ENCODE data around the gene GPN1.
"Not testable (repeated sequence)": the region's sequence is repeated elsewhere in the genome, so short reads cannot be mapped to it uniquely, and the experiment has no call there.

Gene GPN1

DNA sequence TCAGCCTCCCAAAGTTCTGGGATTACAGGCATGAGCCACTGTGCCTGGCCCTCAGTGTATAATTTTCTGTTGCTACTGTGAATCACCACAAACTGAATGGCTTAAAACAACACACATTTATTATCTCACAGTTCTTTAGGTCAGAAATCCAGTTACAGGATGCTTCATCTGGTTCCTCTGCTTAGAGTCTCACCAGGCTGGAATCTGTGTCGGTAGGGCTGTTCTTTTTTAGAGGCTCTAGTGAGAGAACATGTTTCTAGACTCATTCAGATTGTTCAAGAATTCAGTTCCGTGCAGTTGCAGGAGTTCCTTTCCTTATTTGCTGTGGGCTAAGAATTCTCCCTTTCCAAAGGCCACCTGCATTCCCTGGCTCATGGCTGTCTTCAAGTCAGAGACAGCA lies 22.2 kb upstream of the GPN1 start:
- TF ChIP-seq, protein P1, sequence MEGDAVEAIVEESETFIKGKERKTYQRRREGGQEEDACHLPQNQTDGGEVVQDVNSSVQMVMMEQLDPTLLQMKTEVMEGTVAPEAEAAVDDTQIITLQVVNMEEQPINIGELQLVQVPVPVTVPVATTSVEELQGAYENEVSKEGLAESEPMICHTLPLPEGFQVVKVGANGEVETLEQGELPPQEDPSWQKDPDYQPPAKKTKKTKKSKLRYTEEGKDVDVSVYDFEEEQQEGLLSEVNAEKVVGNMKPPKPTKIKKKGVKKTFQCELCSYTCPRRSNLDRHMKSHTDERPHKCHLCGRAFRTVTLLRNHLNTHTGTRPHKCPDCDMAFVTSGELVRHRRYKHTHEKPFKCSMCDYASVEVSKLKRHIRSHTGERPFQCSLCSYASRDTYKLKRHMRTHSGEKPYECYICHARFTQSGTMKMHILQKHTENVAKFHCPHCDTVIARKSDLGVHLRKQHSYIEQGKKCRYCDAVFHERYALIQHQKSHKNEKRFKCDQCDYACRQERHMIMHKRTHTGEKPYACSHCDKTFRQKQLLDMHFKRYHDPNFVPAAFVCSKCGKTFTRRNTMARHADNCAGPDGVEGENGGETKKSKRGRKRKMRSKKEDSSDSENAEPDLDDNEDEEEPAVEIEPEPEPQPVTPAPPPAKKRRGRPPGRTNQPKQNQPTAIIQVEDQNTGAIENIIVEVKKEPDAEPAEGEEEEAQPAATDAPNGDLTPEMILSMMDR (IDR thresholded peaks at IDR 0.05; ENCODE audit: extremely low read depth, insufficient read depth, missing control alignments), result no peak
- in situ Hi-C loops (cut with MboI; ENCODE audit: low pct_unique_long_range_greater_than_20kb, low sequenced_read_pairs, unreplicated experiment), result no loop called here
- no peak for DNase-seq (ENCODE audit: low spot score)

DNA sequence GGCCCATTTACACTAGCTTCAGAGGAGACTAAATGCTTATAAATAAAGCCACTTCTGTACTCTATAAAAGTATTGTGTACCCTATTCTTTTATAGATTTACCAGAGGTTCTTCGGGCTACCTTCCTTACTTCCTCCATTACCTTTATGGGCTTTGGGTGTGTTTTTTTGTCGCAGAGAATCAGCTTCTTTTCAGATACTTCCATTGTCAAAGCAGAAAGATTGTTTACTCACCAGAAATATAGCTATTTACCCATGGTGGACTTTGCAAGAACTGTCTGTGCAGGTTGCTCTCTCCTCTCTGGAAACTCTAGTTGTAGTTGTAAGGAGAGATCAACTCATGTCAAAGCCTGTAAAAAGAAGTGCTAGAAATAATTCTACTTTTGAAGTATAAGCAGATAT lies 14.9 kb upstream of the GPN1 start:
- in situ Hi-C loops (cut with MboI; ENCODE audit: low pct_unique_long_range_greater_than_20kb, low sequenced_read_pairs, unreplicated experiment), result no loop called here
- no peak for DNase-seq (ENCODE audit: low spot score)
- TF ChIP-seq, protein P1 (IDR thresholded peaks at IDR 0.05; ENCODE audit: extremely low read depth, insufficient read depth, missing control alignments), result no peak

DNA sequence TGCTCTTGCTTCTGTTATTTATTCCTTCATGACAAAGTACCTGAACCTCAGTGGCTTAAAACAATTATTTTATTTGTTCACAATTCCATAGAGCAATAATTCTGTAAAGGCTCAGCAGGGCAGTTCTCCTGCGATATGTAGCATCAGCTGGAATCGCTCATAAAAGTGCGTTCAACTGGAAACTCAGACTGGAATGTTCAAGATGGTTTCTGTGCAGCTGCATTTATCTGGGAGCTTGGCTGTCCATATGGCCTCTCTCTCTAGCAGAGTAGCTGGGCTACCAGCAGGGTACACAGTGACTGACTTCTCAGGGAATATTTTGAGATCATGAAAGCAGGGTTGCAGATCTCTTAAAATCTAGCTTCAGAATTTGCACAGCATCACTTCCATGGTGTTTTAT lies 13.5 kb upstream of the GPN1 start:
- TF ChIP-seq, protein P1 (IDR thresholded peaks at IDR 0.05; ENCODE audit: extremely low read depth, insufficient read depth, missing control alignments), result no peak
- in situ Hi-C loops (cut with MboI; ENCODE audit: low pct_unique_long_range_greater_than_20kb, low sequenced_read_pairs, unreplicated experiment), result no loop called here
- no peak for DNase-seq (ENCODE audit: low spot score)

DNA sequence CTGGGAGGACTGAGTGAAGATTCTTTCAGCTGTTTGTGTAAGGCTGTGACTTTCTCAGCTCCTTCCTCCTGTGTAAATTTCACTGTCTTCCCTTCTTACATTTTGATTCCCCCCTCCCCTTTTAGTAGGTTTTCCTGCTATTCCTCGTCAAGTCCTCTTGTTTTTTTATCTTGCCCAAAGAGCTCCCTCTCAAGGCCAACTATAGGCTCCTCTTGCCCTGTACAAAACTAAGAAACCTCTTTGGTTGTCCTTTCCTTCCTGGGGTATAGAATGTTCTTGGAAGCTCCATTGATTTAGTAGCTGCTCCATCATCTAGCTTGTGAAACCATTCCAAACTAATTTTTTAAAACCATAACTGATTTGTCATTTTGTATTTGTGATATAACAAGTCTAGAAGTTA lies 7.3 kb upstream of the GPN1 start:
- TF ChIP-seq, protein P1 (IDR thresholded peaks at IDR 0.05; ENCODE audit: extremely low read depth, insufficient read depth, missing control alignments), result no peak
- in situ Hi-C loops (cut with MboI; ENCODE audit: low pct_unique_long_range_greater_than_20kb, low sequenced_read_pairs, unreplicated experiment), result no loop called here
- no peak for DNase-seq (ENCODE audit: low spot score)

DNA sequence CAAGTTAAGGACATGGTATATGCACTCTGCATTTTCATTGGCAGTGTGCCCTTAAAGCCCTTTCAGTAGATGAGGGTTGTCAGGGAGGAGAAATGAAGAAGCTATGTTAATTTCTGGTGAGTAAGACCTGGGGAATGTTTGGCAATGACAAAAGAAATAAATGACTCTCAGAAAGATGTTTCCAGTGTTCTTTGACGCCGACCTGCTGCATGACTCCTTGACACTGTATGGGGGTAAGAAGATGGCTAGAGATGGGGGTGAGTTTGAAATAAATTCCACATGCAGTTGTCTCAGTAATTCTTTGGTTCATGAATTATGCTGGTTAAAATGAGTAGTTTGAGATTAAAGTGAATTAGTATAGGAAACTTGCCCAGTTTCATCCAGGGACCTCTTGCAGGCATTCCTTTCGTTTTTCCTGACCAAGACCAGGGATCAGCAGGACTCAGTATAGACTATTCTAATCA lies 5.9 kb upstream of the GPN1 start:
- TF ChIP-seq, protein P1 (IDR thresholded peaks at IDR 0.05; ENCODE audit: extremely low read depth, insufficient read depth, missing control alignments), result no peak
- no peak for DNase-seq (ENCODE audit: low spot score)
- in situ Hi-C loops (cut with MboI; ENCODE audit: low pct_unique_long_range_greater_than_20kb, low sequenced_read_pairs, unreplicated experiment), result no loop called here

DNA sequence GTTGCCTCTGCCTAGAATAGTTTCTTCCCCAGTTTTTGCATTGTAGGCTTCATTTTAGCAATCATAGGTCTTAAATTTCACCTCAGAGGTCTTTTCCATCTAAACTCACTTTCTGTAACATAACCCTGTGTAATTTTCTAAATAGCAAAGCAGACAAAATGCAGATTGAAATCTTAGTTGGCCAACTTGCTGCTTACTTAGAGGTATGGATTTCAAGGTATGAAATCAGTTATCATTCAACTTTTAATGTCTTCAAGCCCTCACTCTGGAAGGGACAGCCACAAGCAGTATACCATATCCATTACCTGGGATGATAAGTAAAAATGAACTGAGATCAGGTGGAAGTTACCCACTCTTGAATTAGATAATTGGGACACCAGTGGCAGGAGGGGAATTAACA lies 3.9 kb upstream of the GPN1 start:
- TF ChIP-seq, protein P1 (IDR thresholded peaks at IDR 0.05; ENCODE audit: extremely low read depth, insufficient read depth, missing control alignments), result no peak
- in situ Hi-C loops (cut with MboI; ENCODE audit: low pct_unique_long_range_greater_than_20kb, low sequenced_read_pairs, unreplicated experiment), result no loop called here
- DNase-seq (ENCODE audit: low spot score), result no peak

DNA sequence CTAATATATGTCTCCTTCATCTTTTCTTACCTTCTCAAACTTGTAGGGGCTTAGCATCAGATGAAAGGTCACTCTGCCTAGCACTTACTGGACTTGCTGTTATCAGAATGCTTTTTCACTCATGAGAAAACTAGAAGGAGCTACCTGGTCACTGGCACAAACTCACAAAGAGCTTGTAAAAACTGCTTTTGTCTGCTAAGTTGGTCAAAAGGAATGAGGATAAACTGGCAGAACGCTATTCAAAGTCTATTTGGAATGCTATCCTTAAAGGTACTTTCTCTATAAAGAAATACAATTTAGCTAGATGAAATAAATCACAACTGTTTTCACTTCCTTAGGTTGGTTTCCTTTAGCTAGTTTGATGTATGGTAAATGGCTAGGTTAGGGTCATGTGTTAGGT lies 2.5 kb upstream of the GPN1 start:
- in situ Hi-C loops (cut with MboI; ENCODE audit: low pct_unique_long_range_greater_than_20kb, low sequenced_read_pairs, unreplicated experiment); DNase-seq (ENCODE audit: low spot score): not testable (repeated sequence)

DNA sequence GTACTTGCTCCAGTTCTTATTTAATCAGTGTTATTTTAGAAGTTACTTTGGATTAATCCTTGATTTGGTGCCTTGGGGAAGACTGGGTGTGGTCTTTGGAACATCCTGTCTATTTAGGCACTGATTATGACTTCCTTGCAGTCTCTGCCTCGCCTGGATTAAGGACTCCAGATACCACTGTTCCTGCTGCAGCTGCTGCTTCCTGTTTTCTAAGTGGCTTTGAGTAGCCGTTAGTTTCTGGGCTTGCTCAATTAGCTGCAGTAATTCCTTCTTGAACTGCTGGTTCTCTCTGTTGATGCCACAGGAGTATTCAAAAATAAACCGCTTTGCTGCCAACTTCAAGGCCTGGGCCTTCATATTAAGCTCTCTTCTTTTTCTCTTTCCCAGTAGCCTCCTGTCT lies 1.9 kb upstream of the GPN1 start:
- DNase-seq (ENCODE audit: low spot score); in situ Hi-C loops (cut with MboI; ENCODE audit: low pct_unique_long_range_greater_than_20kb, low sequenced_read_pairs, unreplicated experiment): not testable (repeated sequence)

Measured in GM13977 (cell line).